D721Med (cell line): ENCODE measurements around the gene CTNNAL1.

ENCODE experiments used
- DNase-seq: peaks from one replicate; pipeline ENCODE4 v3.0.0; 2011; ENCODE audit warnings: low spot score; ENCODE audit not compliant: insufficient read length
- FAIRE-seq: peaks from 2 replicates; lab custom pipeline; 2011; peaks lifted over from hg19 to GRCh38; lab: Jason Lieb, UNC
- TF ChIP-seq, protein P1 (sequence below): IDR thresholded peaks from 2 replicates; pipeline ENCODE4 v1.5.1; 2012; ENCODE audit warnings: mild to moderate bottlenecking, control low read depth; ENCODE audit not compliant: insufficient read depth; ENCODE audit errors: missing control alignments

CTNNAL1 gene

GRCh38 chr9:109027176-109027575 is 13.9 kb upstream of the CTNNAL1 start:
- TF ChIP-seq, protein P1, sequence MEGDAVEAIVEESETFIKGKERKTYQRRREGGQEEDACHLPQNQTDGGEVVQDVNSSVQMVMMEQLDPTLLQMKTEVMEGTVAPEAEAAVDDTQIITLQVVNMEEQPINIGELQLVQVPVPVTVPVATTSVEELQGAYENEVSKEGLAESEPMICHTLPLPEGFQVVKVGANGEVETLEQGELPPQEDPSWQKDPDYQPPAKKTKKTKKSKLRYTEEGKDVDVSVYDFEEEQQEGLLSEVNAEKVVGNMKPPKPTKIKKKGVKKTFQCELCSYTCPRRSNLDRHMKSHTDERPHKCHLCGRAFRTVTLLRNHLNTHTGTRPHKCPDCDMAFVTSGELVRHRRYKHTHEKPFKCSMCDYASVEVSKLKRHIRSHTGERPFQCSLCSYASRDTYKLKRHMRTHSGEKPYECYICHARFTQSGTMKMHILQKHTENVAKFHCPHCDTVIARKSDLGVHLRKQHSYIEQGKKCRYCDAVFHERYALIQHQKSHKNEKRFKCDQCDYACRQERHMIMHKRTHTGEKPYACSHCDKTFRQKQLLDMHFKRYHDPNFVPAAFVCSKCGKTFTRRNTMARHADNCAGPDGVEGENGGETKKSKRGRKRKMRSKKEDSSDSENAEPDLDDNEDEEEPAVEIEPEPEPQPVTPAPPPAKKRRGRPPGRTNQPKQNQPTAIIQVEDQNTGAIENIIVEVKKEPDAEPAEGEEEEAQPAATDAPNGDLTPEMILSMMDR, result no peak
- no peak for DNase-seq
- no peak for FAIRE-seq

DNA sequence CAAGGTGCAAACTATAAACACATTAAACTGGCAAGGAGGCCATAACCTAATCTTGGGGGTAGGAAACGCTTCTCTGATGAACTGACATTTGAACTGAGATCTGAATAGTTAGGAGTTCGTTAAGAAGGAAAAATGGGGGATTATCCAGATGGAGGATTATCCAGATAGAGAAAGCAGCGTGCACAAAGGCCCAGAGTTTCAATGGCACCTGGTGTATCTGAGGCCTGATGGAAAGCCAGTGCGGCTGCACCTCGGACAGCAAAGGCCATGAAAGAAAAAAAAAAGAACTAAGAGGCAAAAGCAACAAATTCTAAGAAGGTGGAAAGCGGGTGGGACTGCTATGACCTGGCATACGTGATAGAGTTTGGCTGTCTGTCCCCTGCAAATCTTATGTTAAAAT is 13.0 kb upstream of the CTNNAL1 start:
- TF ChIP-seq, protein P1, result no peak
- DNase-seq (no peak), FAIRE-seq (peak; percentile 66)

- FAIRE-seq, result no peak
- TF ChIP-seq, protein P1, result no peak
- no peak for DNase-seq
Observed at GRCh38 chr9:109022873-109023272, 9.6 kb upstream of the CTNNAL1 start.

GRCh38 chr9:109020581-109021511 is 7.5 kb upstream of the CTNNAL1 start:
- TF ChIP-seq, protein P1, result no peak
- DNase-seq (no peak), FAIRE-seq (no peak)

DNA sequence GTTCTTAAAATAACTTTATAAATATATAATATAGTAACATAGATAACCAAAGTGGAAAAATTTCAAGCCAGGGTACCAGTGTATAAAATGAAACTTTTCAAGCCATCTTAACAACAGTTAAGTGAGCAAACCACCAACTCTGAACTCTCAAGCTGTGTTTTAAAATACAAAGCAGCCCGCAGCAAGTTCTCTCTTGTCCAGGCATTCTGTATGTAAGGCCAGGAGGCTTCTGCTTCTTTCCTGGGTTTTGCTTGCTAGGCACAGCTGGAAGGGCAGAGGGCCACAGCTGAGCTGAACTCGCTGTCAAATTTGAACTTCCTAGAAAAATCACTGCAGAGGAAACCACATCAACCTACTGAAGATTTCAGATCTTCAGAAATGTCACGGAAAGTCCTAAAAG is 6.8 kb upstream of the CTNNAL1 start:
- DNase-seq, result no peak
- no peak for FAIRE-seq
- TF ChIP-seq, protein P1, result no peak

- no peak for DNase-seq
- FAIRE-seq, result no peak
Observed at GRCh38 chr9:109019420-109019819, 6.1 kb upstream of the CTNNAL1 start.

More at GRCh38 chr9:109019420-109019819, 6.1 kb upstream of the CTNNAL1 start:
- TF ChIP-seq, protein P1, result no peak
